ENCODE results near the gene SF3B5. TPM values are rescaled to one million over a fixed set of nuclear protein-coding genes. Genes with fewer than 3 reads are reported as not detected.
"Not testable (repeated sequence)": the region's sequence is repeated elsewhere in the genome, so short reads cannot be mapped to it uniquely, and the experiment has no call there.

Gene SF3B5
- total RNA-seq, 1 donor from 2014 or later = 133 TPM

GRCh38 chr6:144063744-144064401 is 31.5 kb downstream of the SF3B5 start:
- no peak for DNase-seq (ENCODE audit: low read depth, low spot score)

GRCh38 chr6:144063246-144063743 is 32.1 kb downstream of the SF3B5 start:
- DNase-seq (ENCODE audit: low read depth, low spot score) = no peak

- DNase-seq (ENCODE audit: low read depth, low spot score) = no peak
Measured at GRCh38 chr6:144062786-144063185, 32.6 kb downstream of the SF3B5 start.

- DNase-seq (ENCODE audit: low read depth, low spot score) = no peak
Measured at GRCh38 chr6:144059139-144059538, 36.2 kb downstream of the SF3B5 start.

GRCh38 chr6:144055121-144055931 is 40.0 kb downstream of the SF3B5 start:
- DNase-seq (ENCODE audit: low read depth, low spot score) = no peak

- no peak for DNase-seq (ENCODE audit: low read depth, low spot score)
Measured at GRCh38 chr6:144053601-144054000, 41.8 kb downstream of the SF3B5 start.

- no peak for DNase-seq (ENCODE audit: low read depth, low spot score)
Measured at GRCh38 chr6:144052488-144052887, 42.9 kb downstream of the SF3B5 start.

GRCh38 chr6:144049386-144049785 is 46.0 kb downstream of the SF3B5 start:
- DNase-seq (ENCODE audit: low read depth, low spot score) = no peak

GRCh38 chr6:144047688-144048087 is 47.7 kb downstream of the SF3B5 start:
- no peak for DNase-seq (ENCODE audit: low read depth, low spot score)

- not testable (repeated sequence) for DNase-seq (ENCODE audit: low read depth, low spot score)
Measured at GRCh38 chr6:144046672-144047071, 48.7 kb downstream of the SF3B5 start.

GRCh38 chr6:144044989-144045388 is 50.4 kb downstream of the SF3B5 start:
- DNase-seq (ENCODE audit: low read depth, low spot score) = not testable (repeated sequence)

Other genes starting within 250 kb of the SF3B5 start
- not detected in 2 replicates for gene ZC2HC1B, start 231.1 kb downstream of the SF3B5 start, total RNA-seq
- 8.8 and 19.7 TPM in 2 replicates for gene PLAGL1, start 87.3 kb downstream of the SF3B5 start, total RNA-seq
- 9.4 and 12.9 TPM in 2 replicates for gene STX11, start 54.9 kb upstream of the SF3B5 start, total RNA-seq
- gene UTRN, start 189.8 kb upstream of the SF3B5 start, total RNA-seq = 229 and 250 TPM in 2 replicates

Measured in pulmonary artery endothelial cell (primary cell).